Stomach (tissue), 4 donors: Measurements from ENCODE around the gene CDC7.

Experiments
- EP300 ChIP-seq: sonication (generic); formaldehyde crosslinking; IDR thresholded peaks from one replicate; pipeline ENCODE4 v1.6.1; 2017; ENCODE audit warnings: antibody characterized with exemption
- TF ChIP-seq, protein P1 (sequence below), 7 experiments: fragments of 450-650 bp in 4 of 7; fragments of 200-600 bp in 3 of 7; sonication (generic) in 3 of 7; IDR thresholded peaks; one replicate each; pipeline ENCODE4 v1.5.1; 2016 to 2019; ENCODE audit warnings: antibody characterized with exemption in 7 of 7, control low read depth in 2 of 7, mild to moderate bottlenecking in 1 of 7

DNA sequence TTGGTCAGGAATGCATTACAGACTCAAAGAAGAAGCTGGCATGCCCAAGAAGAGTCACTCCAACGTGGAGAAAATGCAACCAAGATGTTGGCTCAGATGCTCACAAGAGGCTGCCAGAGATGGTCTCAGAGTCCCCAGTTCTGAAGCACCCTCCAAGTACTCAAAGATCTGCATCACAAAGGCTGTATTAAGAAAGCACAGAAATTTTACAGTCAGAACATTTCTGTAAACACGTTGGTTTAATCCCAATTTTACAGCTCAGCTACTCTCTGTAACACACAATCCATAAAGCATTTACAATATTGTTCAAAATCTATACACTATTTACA lies 69.4 kb downstream of the CDC7 start:
- TF ChIP-seq, protein P1, sequence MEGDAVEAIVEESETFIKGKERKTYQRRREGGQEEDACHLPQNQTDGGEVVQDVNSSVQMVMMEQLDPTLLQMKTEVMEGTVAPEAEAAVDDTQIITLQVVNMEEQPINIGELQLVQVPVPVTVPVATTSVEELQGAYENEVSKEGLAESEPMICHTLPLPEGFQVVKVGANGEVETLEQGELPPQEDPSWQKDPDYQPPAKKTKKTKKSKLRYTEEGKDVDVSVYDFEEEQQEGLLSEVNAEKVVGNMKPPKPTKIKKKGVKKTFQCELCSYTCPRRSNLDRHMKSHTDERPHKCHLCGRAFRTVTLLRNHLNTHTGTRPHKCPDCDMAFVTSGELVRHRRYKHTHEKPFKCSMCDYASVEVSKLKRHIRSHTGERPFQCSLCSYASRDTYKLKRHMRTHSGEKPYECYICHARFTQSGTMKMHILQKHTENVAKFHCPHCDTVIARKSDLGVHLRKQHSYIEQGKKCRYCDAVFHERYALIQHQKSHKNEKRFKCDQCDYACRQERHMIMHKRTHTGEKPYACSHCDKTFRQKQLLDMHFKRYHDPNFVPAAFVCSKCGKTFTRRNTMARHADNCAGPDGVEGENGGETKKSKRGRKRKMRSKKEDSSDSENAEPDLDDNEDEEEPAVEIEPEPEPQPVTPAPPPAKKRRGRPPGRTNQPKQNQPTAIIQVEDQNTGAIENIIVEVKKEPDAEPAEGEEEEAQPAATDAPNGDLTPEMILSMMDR (IDR thresholded peaks at IDR 0.05), result no peak
- TF ChIP-seq EP300, result no peak
